Karpas-422 (cell line): ENCODE results near the gene CIT. TPM values are rescaled to one million over a fixed set of nuclear protein-coding genes. Genes with fewer than 3 reads are reported as not detected.

Source experiments
- DNase-seq: peaks from one replicate; pipeline ENCODE4 v3.0.0-alpha.2; 2015
- H2AFZ ChIP-seq: fragments of 200-600 bp; sonication (generic); 2 replicates; pipeline ENCODE4 v1.6.1; 2014; ENCODE audit warnings: antibody characterized with exemption, low read length, mixed read lengths
- H3K27ac ChIP-seq: fragments of 200-600 bp; sonication (generic); 2 replicates; pipeline ENCODE4 v1.5.1; 2014; ENCODE audit warnings: mild to moderate bottlenecking, low read length, moderate library complexity
- H3K27me3 ChIP-seq: fragments of 200-600 bp; sonication (generic); 2 replicates; pipeline ENCODE4 v1.6.1; 2014; ENCODE audit warnings: low read length, mixed read lengths
- H3K36me3 ChIP-seq: fragments of 200-600 bp; sonication (generic); 2 replicates; pipeline ENCODE4 v1.6.1; 2014; ENCODE audit warnings: low read length, mixed read lengths; ENCODE audit not compliant: insufficient read depth
- H3K4me1 ChIP-seq: fragments of 200-600 bp; sonication (generic); 2 replicates; pipeline ENCODE4 v1.6.1; 2014; ENCODE audit warnings: mild to moderate bottlenecking, low read length, mixed read lengths
- H3K4me2 ChIP-seq: fragments of 200-600 bp; sonication (generic); 2 replicates; pipeline ENCODE4 v1.6.1; 2014; ENCODE audit warnings: low read length, low read depth, mild to moderate bottlenecking; ENCODE audit not compliant: poor library complexity, severe bottlenecking
- H3K4me3 ChIP-seq: fragments of 200-600 bp; sonication (generic); 2 replicates; pipeline ENCODE4 v1.5.1; 2014; ENCODE audit warnings: mild to moderate bottlenecking, antibody characterized with exemption, low read length, mixed read lengths
- H3K79me2 ChIP-seq: fragments of 200-600 bp; sonication (generic); 2 replicates; pipeline ENCODE4 v1.6.1; 2014; ENCODE audit warnings: mild to moderate bottlenecking, low read length, mixed read lengths
- H3K9ac ChIP-seq: fragments of 200-600 bp; sonication (generic); 2 replicates; pipeline ENCODE4 v1.6.0; 2014; ENCODE audit warnings: low read length
- H3K9me2 ChIP-seq: fragments of 200-600 bp; sonication (generic), shearing (Covaris generic); replicated peaks from 2 replicates; pipeline ENCODE4 v1.6.0; 2014; ENCODE audit warnings: mild to moderate bottlenecking, low read length, moderate library complexity; ENCODE audit not compliant: insufficient read depth
- H3K9me3 ChIP-seq: fragments of 300-700, 200-600 bp; sonication (generic); 2 replicates; pipeline ENCODE4 v1.6.1; 2014; ENCODE audit warnings: low read length, mixed read lengths
- H4K20me1 ChIP-seq: fragments of 200-600 bp; sonication (generic); 2 replicates; pipeline ENCODE4 v1.6.1; 2014; ENCODE audit warnings: mild to moderate bottlenecking, antibody characterized with exemption, low read length, low read depth; ENCODE audit not compliant: insufficient read depth
- total RNA-seq: library from RNA; depleted of rRNA; stranded (reverse); fragments of >200 nt; shearing (Covaris generic); gene quantifications from 2 replicates; pipeline ENCODE4 v1.2.3, GENCODE V29; 2014; ENCODE audit warnings: low replicate concordance

The CIT gene
- total RNA-seq, 1 experiment from 2014 or later = 16.5 TPM

DNA sequence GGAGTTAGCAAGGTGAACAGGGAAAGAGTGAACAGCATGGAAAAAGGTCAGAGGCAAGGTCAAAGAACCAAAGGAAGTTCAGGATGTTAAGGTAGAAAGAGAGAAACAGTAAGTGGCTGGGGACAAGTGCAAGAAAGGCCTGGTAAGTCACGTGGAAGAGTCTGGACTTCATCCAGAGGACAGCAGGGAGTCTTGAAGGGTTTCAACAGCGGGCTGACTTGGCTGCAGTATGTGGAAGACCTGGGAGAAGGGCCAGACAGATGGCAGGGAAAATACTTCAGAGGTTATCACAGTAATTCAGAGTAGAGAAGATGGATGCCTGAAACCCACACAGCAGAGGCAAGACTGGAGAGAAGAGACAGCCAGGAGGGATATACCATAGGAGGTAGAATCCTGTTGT is 34.0 kb downstream of the CIT start:
- peaks cover 30% of the 10 kb centered on the region for H3K79me2 ChIP-seq
- no peak for DNase-seq
- peaks cover 6% of the 10 kb centered on the region; the same call in 1 of the 2 replicates for H3K4me1 ChIP-seq
- no peak overlapping the region for H3K27ac ChIP-seq
- no peaks in the 10 kb centered on the region for H4K20me1 ChIP-seq
- no peak overlapping the region for H3K9ac ChIP-seq
- H3K4me2 ChIP-seq = no peak overlapping the region
- H3K27me3 ChIP-seq = no peaks in the 10 kb centered on the region
- H3K9me3 ChIP-seq = no peaks in the 10 kb centered on the region
- no peaks in the 10 kb centered on the region for H3K9me2 ChIP-seq
- H3K36me3 ChIP-seq = peaks cover 28% of the 10 kb centered on the region
- H2AFZ ChIP-seq = no peak overlapping the region
- no peak overlapping the region for H3K4me3 ChIP-seq

DNA sequence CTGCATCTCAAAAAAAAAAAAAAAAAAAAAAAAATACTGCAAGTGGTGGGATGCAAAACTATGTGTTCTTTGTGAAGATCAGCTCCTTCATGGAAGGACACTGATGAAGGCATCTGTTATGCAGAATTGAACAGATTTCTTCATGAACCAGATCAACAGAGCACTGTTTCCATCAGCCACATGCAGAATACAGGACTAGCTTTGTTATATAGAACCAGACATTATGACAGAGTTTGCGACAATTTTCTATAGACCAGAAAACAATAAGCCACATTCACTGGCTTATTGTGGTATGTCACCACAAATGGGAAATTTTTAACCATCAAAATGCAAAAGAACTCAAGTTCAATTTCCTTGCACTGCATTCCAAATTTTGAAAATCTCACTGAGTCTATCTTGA is 34.7 kb downstream of the CIT start:
- peaks cover 6% of the 10 kb centered on the region; the same call in 1 of the 2 replicates for H3K4me1 ChIP-seq
- H3K9me3 ChIP-seq = no peaks in the 10 kb centered on the region
- H2AFZ ChIP-seq = no peak overlapping the region
- H4K20me1 ChIP-seq = no peaks in the 10 kb centered on the region
- no peak overlapping the region for H3K9ac ChIP-seq
- DNase-seq = no peak
- no peak overlapping the region for H3K4me2 ChIP-seq
- no peaks in the 10 kb centered on the region for H3K9me2 ChIP-seq
- no peak overlapping the region for H3K27ac ChIP-seq
- peaks cover 30% of the 10 kb centered on the region for H3K79me2 ChIP-seq
- H3K27me3 ChIP-seq = no peaks in the 10 kb centered on the region
- H3K36me3 ChIP-seq = peaks cover 23% of the 10 kb centered on the region; the same call in 1 of the 2 replicates
- no peak overlapping the region for H3K4me3 ChIP-seq

DNA sequence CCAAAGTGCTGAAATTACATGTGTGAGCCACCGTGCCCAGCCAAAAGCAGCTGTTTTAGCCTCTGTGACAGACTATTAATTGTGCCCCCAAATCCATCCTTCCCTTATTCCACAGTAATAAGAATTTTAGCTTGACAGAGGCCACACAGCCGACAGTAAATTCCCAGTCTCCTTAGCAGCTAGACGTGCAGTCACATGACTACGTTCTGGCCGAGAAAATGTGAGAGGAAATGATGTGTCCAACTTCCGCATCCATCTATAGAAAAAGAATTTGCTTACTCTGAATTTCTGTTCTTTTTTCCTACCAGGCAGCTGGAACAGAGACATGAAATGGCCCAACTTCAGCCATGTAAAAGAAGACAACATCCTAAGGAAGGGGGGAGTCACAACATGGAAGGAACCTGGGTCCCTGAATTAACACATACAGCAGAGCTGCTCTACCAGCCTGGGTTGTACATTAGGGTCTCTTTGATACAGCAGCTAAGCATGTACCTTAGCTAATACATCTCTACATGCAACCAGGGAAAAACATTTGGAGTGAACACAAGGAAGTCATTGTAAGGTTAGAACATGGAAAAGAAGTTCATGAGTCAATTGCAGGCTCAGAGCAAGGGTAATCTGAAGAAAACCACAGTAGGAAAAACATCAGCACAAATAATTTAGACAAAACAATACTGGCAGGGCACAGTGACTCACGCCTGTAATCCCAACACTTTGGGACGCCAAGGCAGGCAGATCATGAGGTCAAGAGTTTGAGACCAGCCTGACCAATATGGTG is 35.5 kb downstream of the CIT start:
- Histone ChIP-seq H3K4me1 (peaks cover 6% of the 10 kb centered on the region; the same call in 1 of the 2 replicates), H3K9me3 (no peaks in the 10 kb centered on the region), H3K9ac (no peak overlapping the region), H3K4me2 (no peak overlapping the region), H3K27ac (no peak overlapping the region), H3K36me3 (peaks cover 23% of the 10 kb centered on the region; the same call in 1 of the 2 replicates), H3K27me3 (no peaks in the 10 kb centered on the region), H2AFZ (no peak overlapping the region), H3K79me2 (peaks cover 30% of the 10 kb centered on the region), H4K20me1 (no peaks in the 10 kb centered on the region), H3K9me2 (no peaks in the 10 kb centered on the region), H3K4me3 (no peak overlapping the region)
- no peak for DNase-seq

- Histone ChIP-seq H3K4me2 (no peak overlapping the region), H3K36me3 (peaks cover 17% of the 10 kb centered on the region; the same call in 1 of the 2 replicates), H3K4me3 (no peak overlapping the region)
These were observed 36.5 kb downstream of the CIT start for GRCh38 chr12:119840582-119840981.

GRCh38 chr12:119840168-119840567 is 37.0 kb downstream of the CIT start:
- no peaks in the 10 kb centered on the region for H3K27me3 ChIP-seq
- peaks cover 6% of the 10 kb centered on the region; the same call in 1 of the 2 replicates for H3K4me1 ChIP-seq
- H3K36me3 ChIP-seq = peaks cover 17% of the 10 kb centered on the region; the same call in 1 of the 2 replicates
- H3K9ac ChIP-seq = no peak overlapping the region
- no peaks in the 10 kb centered on the region for H3K9me3 ChIP-seq
- H3K9me2 ChIP-seq = no peaks in the 10 kb centered on the region
- H3K4me3 ChIP-seq = no peak overlapping the region
- H3K27ac ChIP-seq = no peak overlapping the region
- no peaks in the 10 kb centered on the region for H4K20me1 ChIP-seq
- no peak overlapping the region for H2AFZ ChIP-seq
- DNase-seq = no peak
- H3K79me2 ChIP-seq = peaks cover 25% of the 10 kb centered on the region
- H3K4me2 ChIP-seq = no peak overlapping the region

More at GRCh38 chr12:119840582-119840981, 36.5 kb downstream of the CIT start:
- peaks cover 24% of the 10 kb centered on the region for H3K79me2 ChIP-seq
- no peaks in the 10 kb centered on the region for H3K9me2 ChIP-seq
- no peak overlapping the region for H3K9ac ChIP-seq
- peaks cover 6% of the 10 kb centered on the region; the same call in 1 of the 2 replicates for H3K4me1 ChIP-seq
- H3K27ac ChIP-seq = no peak overlapping the region
- no peak overlapping the region for H2AFZ ChIP-seq
- H3K27me3 ChIP-seq = no peaks in the 10 kb centered on the region
- no peaks in the 10 kb centered on the region for H4K20me1 ChIP-seq
- no peaks in the 10 kb centered on the region for H3K9me3 ChIP-seq
- no peak for DNase-seq

GRCh38 chr12:119838826-119839600 is 38.1 kb downstream of the CIT start:
- H3K9me2 ChIP-seq = no peaks in the 10 kb centered on the region

DNA sequence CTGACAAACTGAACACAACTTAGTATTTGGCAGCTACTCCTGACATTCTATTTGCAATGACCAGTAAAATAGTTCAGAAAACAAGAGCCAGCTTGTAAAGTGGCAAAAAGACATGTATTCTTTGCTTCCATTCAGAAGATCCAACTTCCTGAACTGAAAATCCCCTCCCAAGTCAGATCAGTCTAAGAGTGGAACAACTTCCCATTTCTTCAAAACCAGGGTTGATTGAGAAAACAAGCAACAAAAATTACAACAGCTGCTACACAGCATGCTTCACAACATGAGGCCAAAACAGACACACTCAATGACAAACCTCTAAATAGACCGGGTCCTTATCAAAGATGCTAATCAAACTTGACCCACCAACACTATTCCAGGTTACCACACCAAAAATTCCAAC is 40.3 kb downstream of the CIT start:
- no peaks in the 10 kb centered on the region for H3K9me3 ChIP-seq
- no peak for DNase-seq
- peaks cover 18% of the 10 kb centered on the region; the same call in 1 of the 2 replicates for H3K36me3 ChIP-seq
- H3K9me2 ChIP-seq = no peaks in the 10 kb centered on the region
- H3K4me2 ChIP-seq = no peak overlapping the region
- no peak overlapping the region for H3K9ac ChIP-seq
- H3K4me1 ChIP-seq = peaks cover 6% of the 10 kb centered on the region; the same call in 1 of the 2 replicates
- no peak overlapping the region for H3K4me3 ChIP-seq
- H3K27ac ChIP-seq = no peak overlapping the region
- H2AFZ ChIP-seq = no peak overlapping the region
- H4K20me1 ChIP-seq = no peaks in the 10 kb centered on the region
- peaks cover 30% of the 10 kb centered on the region for H3K79me2 ChIP-seq
- no peaks in the 10 kb centered on the region for H3K27me3 ChIP-seq

More at GRCh38 chr12:119838826-119839600, 38.1 kb downstream of the CIT start:
- Histone ChIP-seq H3K27me3 (no peaks in the 10 kb centered on the region), H3K79me2 (peaks cover 26% of the 10 kb centered on the region), H3K9ac (no peak overlapping the region), H3K4me3 (no peak overlapping the region), H3K27ac (no peak overlapping the region), H3K36me3 (peaks cover 17% of the 10 kb centered on the region; the same call in 1 of the 2 replicates), H3K9me3 (no peaks in the 10 kb centered on the region), H2AFZ (no peak overlapping the region), H4K20me1 (no peaks in the 10 kb centered on the region), H3K4me2 (no peak overlapping the region), H3K4me1 (peaks cover 6% of the 10 kb centered on the region; the same call in 1 of the 2 replicates)
- no peak for DNase-seq

DNA sequence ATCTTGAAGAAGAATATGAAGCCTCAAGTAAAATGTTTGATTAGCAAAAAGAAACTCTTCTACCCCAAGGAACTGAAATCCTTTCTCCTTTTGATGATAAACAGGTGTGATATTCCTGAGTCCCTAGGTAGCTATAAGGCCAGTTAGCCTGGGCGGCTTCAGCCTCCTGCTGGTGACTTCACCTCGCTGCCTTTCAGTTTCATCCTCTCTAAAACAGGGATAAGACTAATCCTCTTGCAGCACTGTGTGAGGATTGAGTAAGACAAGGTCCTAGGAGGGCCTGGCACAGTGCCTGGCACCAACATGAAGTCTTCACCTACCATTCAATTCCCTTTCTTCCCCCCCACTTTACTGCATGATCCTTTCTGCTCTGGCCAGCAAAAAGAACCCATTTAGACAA is 42.1 kb downstream of the CIT start:
- Histone ChIP-seq H3K4me2 (no peak overlapping the region), H3K36me3 (peaks cover 18% of the 10 kb centered on the region; the same call in 1 of the 2 replicates)

More for the DNA sequence above, 42.1 kb downstream of the CIT start:
- H3K9me2 ChIP-seq = no peaks in the 10 kb centered on the region
- no peak overlapping the region for H2AFZ ChIP-seq
- H4K20me1 ChIP-seq = no peaks in the 10 kb centered on the region
- no peaks in the 10 kb centered on the region for H3K27me3 ChIP-seq
- H3K9ac ChIP-seq = no peak overlapping the region
- DNase-seq = no peak
- H3K9me3 ChIP-seq = no peaks in the 10 kb centered on the region
- H3K27ac ChIP-seq = no peak overlapping the region
- H3K79me2 ChIP-seq = peaks cover 24% of the 10 kb centered on the region
- peaks cover under 1% of the 10 kb centered on the region; the same call in 1 of the 2 replicates for H3K4me1 ChIP-seq
- H3K4me3 ChIP-seq = no peak overlapping the region
